Fibroblast of skin of scalp (primary cell): ENCODE data around the gene AHDC1.
A peak's percentile ranks its signal among the peaks of the same experiment; 100 is the strongest.
"Not testable (repeated sequence)": the region's sequence is repeated elsewhere in the genome, so short reads cannot be mapped to it uniquely, and the experiment has no call there.

Source experiments
- DNase-seq: peaks from one replicate; pipeline ENCODE4 v3.0.0-alpha.2; 2013

The AHDC1 gene

GRCh38 chr1:27550510-27551169, 53.3 kb downstream of the AHDC1 start:
- DNase-seq, result no peak

DNA sequence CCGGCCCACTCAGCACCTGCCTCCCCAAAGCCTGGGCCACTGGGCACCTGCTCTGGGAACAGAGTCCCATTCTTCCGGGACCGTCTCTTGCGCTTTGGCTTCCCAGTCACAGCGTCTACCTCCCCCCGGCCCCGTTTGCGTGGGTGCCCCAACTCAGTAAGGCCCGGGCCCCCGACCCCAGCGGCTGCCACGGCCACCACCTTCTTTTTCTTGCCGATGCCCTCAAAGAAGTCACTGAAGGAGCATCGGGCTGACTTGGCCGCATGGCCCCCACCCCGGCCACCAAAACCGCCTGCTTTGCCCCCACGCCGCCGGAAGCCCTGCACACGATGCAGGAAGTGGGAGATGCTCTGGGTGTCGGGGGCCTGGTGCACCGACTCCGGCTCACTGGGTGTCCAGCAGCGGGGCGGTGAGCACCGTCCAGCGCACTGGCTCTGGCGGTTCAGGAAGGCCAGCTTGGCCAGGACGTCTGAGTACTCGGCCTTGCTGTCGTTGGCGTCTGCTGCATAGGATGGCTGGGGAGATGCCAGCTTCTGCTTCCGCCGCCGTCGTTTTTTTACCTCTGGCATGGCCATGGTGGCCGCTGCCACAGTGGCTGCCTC, 54.0 kb downstream of the AHDC1 start:
- DNase-seq, result no peak

DNA sequence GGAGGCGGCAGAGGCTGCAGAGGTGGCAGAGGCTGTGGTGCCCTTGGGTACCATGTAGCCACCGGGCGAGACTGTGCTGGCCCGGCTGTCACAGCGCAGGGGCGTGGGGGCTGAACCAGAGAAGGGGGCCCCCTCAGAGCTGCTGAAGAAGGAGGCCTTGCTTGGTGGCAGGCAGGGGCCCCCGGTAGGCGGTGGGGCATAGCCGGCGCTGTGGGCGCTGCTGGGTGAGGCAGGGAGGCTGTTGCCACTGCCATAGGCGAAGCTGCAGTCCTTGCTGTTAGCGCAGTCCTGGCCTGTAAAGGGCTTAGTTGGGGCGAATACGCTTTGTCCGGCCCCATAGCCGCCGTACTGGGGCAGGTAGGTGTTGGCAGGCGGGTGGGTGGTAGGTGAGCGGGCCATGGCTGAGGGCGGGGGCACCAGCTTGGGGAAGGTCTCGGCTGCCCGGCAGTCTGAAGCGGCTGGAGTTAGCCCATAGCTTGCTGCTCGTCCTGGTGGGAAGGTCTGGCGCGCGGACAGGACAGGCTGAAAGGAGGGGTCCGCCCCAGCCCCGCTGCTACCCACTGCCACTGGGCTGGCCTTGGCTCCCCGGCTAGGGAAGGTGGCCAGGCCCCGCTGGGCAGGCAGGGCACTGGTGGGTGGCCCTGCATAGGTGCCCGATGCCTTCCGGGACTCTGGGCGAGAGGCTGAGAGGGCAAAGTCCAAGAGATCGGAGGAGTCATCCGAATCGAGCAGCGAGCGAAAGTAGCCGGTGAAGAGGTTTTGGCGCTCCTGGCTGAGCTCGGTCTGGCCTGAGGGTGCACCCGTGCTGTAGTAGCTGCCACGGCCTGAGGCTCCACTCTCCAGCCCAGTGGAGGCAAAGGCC, 54.9 kb downstream of the AHDC1 start:
- DNase-seq, result no peak

DNA sequence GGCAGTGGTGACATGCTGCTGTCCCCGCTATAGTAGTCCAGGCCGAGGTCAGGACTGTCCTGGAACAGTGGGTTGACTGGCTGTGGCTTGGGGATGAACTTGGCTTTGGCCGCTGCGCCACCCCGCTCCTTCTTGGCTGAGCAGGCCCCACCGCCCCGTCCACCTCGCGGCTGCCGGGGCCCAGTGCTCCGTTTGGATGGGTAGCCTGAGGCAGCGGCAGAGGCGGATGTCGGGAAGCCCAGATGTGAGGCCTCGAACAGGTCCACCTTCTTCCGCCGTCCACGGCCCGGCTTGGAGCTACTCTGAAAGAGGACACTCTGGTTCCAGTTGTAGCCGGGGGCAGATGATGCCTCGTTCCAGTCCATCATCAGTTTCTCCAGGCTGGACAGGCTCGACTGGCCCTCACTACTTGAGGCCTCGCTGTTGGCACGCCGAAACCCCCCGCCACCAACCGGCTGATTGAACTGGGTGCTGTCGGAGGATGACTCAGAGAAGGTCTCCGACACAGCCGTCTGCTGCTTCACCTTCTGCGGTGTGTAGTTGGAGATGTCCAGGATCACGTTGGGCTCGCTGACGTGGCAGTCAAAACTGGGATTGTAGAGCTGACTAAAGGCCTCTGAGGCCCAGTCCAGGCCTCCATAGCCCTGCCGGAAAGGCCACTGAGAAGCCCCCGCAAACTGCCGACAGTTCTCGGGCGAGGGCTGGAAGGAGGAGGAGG, 55.6 kb downstream of the AHDC1 start:
- no peak for DNase-seq

GRCh38 chr1:27547220-27548116, 56.5 kb downstream of the AHDC1 start:
- DNase-seq, result no peak

- DNase-seq, result no peak
Measured at GRCh38 chr1:27545876-27546275, 58.1 kb downstream of the AHDC1 start.

DNA sequence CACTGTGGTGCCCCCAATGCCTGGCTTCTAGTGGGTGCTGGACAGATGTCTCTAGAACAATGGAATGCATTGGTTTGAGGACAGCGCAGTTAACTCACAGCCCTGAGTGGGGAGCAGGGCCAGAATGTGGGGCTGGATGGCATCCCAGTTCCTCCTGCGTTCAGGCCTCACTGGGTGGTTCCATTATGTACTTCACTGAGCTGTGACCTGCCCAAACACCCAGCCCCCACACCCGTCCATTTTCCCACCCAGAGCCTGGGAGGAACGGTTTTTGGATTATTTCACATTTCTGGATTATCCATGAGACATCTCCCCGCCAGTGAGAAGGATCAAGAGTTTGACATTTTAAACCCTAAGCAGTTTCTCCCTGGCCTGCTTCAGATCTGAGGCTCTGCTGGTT, 58.7 kb downstream of the AHDC1 start:
- DNase-seq, result no peak

- DNase-seq, result no peak
Measured at GRCh38 chr1:27544834-27545233, 59.1 kb downstream of the AHDC1 start.

- no peak for DNase-seq
Measured at GRCh38 chr1:27543284-27543683, 60.7 kb downstream of the AHDC1 start.

- DNase-seq, result no peak
Measured at GRCh38 chr1:27542463-27543273, 61.3 kb downstream of the AHDC1 start.

GRCh38 chr1:27539901-27540861, 63.8 kb downstream of the AHDC1 start:
- DNase-seq, result peak; percentile 91

DNA sequence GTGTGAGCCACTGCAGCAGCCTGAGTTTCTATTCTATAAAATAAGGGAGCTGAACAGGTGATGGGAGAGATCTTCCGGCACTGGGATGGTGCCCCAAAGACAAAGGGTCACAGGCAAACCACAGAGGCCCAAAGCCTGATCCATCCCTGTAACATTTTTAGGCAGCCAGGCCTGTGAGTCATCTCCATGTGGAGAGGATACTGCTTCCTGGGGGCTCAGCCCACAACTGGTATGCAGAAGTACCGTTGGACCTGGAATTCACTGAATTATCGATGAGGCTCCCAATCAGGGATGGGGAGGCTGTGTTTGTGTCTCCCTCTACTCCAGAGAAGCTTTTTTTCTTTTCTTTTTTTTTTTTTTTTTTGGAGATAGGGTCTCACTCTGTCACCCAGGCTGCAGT, 65.2 kb downstream of the AHDC1 start:
- DNase-seq, result peak; percentile 84

DNA sequence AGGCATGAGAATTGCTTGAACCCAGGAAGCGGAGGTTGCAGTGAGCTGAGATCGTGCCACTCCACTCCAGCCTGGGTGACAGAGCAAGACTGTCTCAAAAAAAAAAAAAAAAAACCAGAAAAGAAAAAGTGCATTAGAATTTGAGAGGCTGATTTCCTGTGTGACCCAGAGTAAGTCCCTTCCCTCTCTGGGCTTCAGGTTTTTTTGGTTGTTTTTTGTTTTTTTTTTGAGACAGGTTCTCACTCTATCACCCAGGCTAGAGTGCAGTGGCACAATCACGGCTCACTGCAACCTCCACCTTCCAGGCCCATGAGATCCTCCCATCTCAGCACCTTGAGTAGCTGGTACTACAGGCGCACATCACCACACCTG, 65.7 kb downstream of the AHDC1 start:
- DNase-seq, result not testable (repeated sequence)

DNA sequence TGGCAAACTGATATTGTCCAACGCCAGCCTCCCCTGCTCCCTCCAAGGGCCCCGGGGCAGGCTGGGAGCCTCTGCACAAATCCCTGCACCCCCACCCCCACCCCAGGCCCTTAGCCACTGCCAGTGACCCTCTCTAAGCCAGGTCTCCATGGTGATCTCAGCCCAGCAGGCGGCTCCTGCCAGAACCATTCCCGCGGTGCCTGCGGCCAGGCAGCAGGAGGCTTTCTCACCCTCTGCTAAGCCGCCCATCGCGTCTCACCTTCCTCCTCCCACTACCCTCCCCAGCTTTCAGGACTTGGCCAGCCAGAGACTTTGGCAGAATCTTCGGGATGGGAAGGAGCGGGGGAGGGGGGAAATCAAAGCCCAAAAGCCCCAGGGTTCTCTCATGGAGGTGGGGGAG, 67.2 kb downstream of the AHDC1 start:
- DNase-seq, result peak; percentile 80

- no peak for DNase-seq
Measured at GRCh38 chr1:27536010-27536757, 67.8 kb downstream of the AHDC1 start.

- DNase-seq, result no peak
Measured at GRCh38 chr1:27535386-27535785, 68.6 kb downstream of the AHDC1 start.

DNA sequence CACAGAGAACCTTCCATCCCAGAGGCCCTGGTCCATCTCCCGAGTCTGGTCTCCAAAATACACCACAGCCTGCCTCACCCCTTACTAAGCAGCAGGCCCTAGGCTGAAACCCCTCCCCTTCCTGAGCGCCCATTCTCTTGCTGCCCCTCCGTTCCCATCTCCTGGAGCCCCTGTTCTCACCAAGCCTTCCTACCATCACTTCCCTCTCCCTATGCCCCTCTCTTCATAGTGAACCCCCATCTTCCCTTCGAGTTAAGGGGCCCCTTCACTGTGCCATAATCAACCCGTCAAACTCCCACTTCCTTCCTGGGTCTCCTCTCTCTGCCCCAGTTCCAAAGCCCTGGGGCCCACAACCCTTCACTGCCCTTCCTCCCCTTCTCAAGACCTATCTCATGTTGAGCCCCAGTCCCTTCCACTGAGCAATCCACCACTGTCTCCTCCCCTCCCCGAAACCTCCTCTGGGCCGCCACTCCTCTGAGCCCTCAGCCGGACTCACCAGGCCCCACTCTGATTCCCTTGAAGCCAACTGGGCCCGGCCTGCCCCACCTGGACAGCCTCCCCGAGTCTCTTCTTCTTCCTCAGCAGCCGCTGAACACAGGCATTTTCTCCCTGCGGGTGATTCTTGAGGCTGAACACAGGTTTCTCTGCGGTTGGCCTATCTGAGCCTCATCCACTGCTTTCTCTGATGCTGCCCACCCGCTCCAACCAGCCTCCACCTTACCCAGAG, 71.8 kb downstream of the AHDC1 start:
- DNase-seq, result no peak

DNA sequence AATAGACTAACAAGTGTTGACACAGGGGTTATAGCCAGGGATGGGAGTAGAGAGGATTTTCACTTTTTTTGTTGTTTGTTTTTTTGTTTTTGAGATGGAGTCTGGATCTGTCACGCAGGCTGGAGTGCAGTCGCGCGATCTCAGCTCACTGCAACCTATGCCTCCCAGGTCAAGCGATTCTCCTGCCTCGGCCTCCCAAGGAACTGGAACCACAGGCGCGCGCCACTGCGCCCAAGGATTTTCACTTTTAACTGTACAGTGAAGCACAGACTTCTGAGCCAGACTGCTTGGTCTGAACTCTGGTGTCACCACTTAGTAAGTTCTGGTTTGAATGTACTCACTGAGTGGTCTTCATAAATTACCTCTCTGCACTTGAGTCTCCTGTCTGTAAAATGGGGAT, 73.8 kb downstream of the AHDC1 start:
- DNase-seq, result no peak

- DNase-seq, result no peak
Measured at GRCh38 chr1:27529704-27530018, 74.3 kb downstream of the AHDC1 start.
